PC-9 (cell line): Measurements from ENCODE around the gene GYG1.

ENCODE experiments used
- EZH2 ChIP-seq: fragments of 200-600 bp; sonication (generic); IDR thresholded peaks from 2 replicates; pipeline ENCODE4 v1.8.0; 2017; ENCODE audit warnings: antibody characterized with exemption, low read depth
- TF ChIP-seq, protein P1 (sequence below): fragments of 200-600 bp; sonication (generic); conservative IDR thresholded peaks from 2 replicates; pipeline ENCODE4 v1.6.1; 2017; ENCODE audit warnings: mixed run types, antibody characterized with exemption, mild to moderate bottlenecking, moderate library complexity

GRCh38 chr3:149009732-149010131 lies 18.4 kb downstream of the GYG1 start:
- TF ChIP-seq, protein P1, sequence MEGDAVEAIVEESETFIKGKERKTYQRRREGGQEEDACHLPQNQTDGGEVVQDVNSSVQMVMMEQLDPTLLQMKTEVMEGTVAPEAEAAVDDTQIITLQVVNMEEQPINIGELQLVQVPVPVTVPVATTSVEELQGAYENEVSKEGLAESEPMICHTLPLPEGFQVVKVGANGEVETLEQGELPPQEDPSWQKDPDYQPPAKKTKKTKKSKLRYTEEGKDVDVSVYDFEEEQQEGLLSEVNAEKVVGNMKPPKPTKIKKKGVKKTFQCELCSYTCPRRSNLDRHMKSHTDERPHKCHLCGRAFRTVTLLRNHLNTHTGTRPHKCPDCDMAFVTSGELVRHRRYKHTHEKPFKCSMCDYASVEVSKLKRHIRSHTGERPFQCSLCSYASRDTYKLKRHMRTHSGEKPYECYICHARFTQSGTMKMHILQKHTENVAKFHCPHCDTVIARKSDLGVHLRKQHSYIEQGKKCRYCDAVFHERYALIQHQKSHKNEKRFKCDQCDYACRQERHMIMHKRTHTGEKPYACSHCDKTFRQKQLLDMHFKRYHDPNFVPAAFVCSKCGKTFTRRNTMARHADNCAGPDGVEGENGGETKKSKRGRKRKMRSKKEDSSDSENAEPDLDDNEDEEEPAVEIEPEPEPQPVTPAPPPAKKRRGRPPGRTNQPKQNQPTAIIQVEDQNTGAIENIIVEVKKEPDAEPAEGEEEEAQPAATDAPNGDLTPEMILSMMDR: no peak
- no peak for TF ChIP-seq EZH2
